Measurements from ENCODE around the gene KRTAP22-2.

DNA sequence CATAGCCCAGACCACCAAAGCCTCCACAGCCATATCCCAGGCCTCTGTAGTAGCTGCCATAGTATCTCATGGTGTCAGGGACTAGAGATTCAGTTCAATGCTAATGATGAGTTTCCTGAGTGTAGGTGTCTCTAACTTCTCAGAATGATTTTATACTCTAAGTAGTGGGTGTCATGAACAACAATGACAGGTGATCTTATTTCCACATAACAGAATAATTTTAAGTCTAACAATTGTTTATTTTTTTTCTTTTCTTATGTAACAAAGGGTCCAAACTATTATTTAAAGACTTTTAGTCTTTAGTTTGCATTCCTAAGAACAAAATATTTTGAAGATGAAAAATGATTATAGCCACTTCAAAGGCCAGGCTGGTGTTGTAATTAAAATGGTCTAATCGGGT, 48.4 kb downstream of the KRTAP22-2 start, which contains the start of gene KRTAP19-6:
- TF ChIP-seq CTCF (conservative IDR thresholded peaks at IDR 0.05) (no peak), ZFX (IDR thresholded peaks at IDR 0.05) (no peak)

All from C4-2B (cell line).